ENCODE measurements around the gene SORCS2.

- TF ChIP-seq CTCF (IDR thresholded peaks at IDR 0.05): no peak
- no peak for TF ChIP-seq POLR2A (IDR thresholded peaks at IDR 0.05)
Observed at GRCh38 chr4:7293703-7294102, 101.4 kb downstream of the SORCS2 start.

All from uterus (tissue), 2 donors.